ENCODE results near the gene DNAJC18.

The DNAJC18 gene

DNA sequence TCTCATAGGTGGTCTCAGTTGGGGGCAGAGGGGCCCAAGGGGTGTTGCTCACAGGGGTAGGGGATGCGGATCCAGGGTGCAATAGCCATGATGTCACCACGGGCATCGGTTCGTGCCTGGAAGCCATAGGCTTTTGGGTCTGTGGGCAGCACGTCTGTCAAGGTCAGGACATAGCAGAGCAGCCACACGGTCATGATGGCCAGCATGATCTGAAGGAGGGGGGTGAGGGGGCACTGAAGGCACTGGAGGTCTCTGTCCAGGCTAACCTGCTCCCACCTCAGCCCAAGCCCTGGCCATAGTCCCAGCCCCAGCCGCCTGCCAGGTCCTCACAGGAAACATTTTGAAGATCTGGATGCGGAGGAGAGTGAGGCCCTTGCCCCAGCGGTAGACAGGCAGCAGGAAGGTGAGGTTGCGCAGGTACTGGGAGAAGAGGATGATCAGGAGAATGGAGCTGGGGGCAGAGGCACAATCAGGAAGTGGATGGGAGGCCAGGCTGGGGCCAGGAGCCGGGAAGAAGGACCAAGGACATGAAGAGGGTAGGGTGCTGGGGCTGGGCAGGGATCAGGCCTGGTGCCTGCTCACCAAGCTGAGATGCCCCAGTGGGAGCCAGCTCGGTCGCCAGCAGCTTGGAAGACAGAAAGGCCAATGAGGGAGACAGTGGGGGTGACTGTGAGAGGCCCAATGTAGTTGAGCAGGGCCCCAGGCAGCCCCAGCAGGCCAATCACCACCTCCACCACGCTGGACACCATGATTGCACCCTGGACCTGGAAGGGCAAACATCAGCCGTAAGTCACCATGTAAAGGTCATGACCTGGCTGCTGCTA lies 59.5 kb downstream of the DNAJC18 start:
- TF ChIP-seq, protein P1, sequence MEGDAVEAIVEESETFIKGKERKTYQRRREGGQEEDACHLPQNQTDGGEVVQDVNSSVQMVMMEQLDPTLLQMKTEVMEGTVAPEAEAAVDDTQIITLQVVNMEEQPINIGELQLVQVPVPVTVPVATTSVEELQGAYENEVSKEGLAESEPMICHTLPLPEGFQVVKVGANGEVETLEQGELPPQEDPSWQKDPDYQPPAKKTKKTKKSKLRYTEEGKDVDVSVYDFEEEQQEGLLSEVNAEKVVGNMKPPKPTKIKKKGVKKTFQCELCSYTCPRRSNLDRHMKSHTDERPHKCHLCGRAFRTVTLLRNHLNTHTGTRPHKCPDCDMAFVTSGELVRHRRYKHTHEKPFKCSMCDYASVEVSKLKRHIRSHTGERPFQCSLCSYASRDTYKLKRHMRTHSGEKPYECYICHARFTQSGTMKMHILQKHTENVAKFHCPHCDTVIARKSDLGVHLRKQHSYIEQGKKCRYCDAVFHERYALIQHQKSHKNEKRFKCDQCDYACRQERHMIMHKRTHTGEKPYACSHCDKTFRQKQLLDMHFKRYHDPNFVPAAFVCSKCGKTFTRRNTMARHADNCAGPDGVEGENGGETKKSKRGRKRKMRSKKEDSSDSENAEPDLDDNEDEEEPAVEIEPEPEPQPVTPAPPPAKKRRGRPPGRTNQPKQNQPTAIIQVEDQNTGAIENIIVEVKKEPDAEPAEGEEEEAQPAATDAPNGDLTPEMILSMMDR (conservative IDR thresholded peaks at IDR 0.05; ENCODE audit: low read depth), result no peak
- H3K27ac ChIP-seq, result no peak overlapping the region
- DNase-seq (ENCODE audit: low spot score), result no peak
- ChIA-PET CTCF (no interaction called here), POLR2A (ENCODE audit: low non-redundant PET) (no interaction called here)

DNA sequence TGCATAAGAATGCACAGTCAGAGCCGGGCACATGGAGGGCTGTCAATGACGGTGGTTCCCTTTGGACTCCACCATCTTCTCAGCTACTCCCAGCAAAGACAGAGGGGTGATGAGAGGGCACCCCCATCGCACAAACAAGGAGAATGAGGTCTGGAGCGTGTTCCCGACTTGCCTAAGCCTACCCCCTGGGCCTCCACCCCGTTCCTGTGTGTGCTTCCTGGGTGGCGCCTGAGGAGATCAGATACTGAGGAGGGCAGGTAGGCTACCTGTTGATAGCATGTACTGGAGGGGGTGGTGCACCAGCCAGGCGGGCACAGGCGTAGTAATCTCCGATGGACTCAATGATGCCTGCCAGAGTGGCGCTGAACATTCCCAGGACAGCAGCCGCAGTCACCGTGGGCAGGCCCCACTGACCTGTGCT lies 60.4 kb downstream of the DNAJC18 start:
- TF ChIP-seq, protein P1 (conservative IDR thresholded peaks at IDR 0.05; ENCODE audit: low read depth), result no peak
- CTCF ChIA-PET, result no interaction called here
- H3K27ac ChIP-seq, result peak overlapping the region; percentile 23
- no peak for DNase-seq (ENCODE audit: low spot score)
- POLR2A ChIA-PET (ENCODE audit: low non-redundant PET), result no interaction called here

DNA sequence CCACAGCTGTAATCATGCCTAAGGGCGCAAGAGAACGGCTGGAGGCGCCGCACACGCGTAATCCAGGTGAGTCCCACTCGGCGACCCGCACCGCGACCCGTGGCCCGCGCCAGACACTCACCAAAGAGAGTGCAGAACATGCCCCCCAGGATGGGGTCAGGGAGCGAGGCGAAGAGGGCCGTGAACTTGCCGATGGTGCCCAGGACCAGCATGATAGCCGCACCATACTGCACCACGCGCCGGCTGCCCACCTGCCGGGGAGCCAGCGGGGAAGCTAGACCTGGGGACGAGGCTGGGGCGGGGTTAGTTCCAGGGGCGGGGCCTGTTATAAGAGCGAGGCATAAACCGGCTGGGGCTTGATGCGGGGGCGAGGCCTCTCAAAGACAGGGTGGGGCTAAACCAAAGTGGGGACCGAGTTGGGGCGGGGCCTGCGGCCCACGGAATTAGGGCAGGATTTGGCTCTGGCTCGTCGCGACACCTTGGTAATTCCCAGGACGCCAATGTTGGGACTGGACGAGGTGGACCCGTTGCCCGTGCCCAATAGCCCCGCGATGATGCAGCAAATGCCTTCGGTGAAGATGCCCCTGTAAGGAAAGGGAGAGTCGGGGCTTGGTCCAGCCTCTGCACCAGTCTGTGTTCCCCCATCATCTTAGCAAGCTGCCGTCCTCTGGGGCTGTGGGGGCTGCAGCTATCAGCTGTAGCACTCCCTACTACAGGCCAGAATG lies 61.1 kb downstream of the DNAJC18 start:
- ChIA-PET CTCF (interaction anchor here (0.6 kb wide), 1 partner anchor 167 kb away, joined by 5 read pairs; no protein-coding TSS in a partner anchor), POLR2A (ENCODE audit: low non-redundant PET) (no interaction called here)
- TF ChIP-seq, protein P1 (conservative IDR thresholded peaks at IDR 0.05; ENCODE audit: low read depth), result no peak
- no peak for DNase-seq (ENCODE audit: low spot score)
- H3K27ac ChIP-seq, result peak overlapping the region; percentile 23

DNA sequence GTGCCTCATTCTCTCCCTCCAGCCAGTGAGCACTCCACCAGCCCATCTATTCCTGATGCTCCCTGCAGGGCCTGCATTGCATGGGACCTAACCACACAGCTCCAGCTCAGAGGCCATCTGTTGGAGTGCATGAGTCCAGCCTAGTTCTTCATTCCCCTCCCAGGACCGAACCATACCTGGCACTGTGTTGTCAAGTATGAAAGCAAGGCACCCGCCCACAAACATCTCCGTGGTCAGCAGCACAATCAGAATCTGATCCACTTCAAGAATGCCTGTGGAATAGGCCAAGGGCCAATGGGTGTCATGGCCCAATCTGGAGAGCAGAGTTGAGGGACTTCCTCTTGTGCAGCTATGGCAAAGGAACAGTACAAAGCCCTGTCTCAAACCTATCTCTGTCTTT lies 62.1 kb downstream of the DNAJC18 start:
- H3K27ac ChIP-seq, result no peak overlapping the region
- TF ChIP-seq, protein P1 (conservative IDR thresholded peaks at IDR 0.05; ENCODE audit: low read depth), result no peak
- ChIA-PET CTCF (no interaction called here), POLR2A (ENCODE audit: low non-redundant PET) (no interaction called here)
- no peak for DNase-seq (ENCODE audit: low spot score)

DNA sequence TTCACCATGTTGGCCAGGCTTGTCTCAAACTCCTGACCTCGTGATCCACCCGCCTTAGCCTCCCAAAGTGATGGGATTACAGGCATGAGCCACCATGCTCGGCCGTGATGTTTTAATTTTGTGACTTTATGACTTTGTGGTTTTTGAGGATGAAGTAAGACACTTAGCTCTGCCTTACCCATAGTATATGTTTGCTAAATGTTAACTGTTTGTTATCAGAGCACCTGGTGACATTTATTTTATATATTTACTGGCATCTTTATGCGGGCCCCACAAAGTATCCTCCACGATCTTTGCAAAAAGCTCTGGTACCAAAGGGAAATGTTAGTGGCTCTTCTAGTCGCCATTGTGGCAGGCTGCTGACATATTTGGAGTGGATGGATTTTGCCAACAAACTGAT lies 63.0 kb downstream of the DNAJC18 start:
- TF ChIP-seq, protein P1 (conservative IDR thresholded peaks at IDR 0.05; ENCODE audit: low read depth), result no peak
- no peak overlapping the region for H3K27ac ChIP-seq
- no peak for DNase-seq (ENCODE audit: low spot score)
- ChIA-PET POLR2A (ENCODE audit: low non-redundant PET) (no interaction called here), CTCF (interaction anchor here (0.6 kb wide), 1 partner anchor 14 kb away, joined by 3 read pairs; no protein-coding TSS in a partner anchor)

DNA sequence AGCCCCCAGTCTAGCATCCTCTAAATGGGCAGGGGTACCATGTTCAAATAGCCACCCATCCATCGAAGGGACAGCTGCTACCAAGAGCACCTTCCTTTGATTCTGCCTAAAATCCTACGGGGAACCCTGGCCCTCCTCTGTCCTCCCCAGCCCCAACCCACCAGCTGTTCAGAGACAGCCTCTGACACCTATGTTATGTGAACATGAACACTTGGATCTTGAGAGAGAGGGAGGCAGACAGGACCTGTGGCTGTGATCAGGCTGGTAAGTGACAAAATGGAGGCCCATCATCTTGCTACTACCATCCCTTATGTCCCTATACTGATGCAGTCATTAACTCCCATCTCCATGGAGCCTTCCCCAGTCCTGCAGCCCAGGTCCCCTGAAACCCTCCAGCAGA lies 64.4 kb downstream of the DNAJC18 start:
- CTCF ChIA-PET, result interaction anchor here (0.7 kb wide), 1 partner anchor 94 kb away, joined by 5 read pairs; no protein-coding TSS in a partner anchor
- no peak for DNase-seq (ENCODE audit: low spot score)
- POLR2A ChIA-PET (ENCODE audit: low non-redundant PET), result no interaction called here
- peak overlapping the region; percentile 93 for H3K27ac ChIP-seq
- TF ChIP-seq, protein P1 (conservative IDR thresholded peaks at IDR 0.05; ENCODE audit: low read depth), result no peak

Measured in RWPE1 (cell line).